HL-60 (cell line): Measurements from ENCODE around the gene AIFM3.

Experiments used
- CTCF ChIP-seq: IDR thresholded peaks from one replicate; pipeline ENCODE4 v1.5.1; 2011; ENCODE audit warnings: low read length, control low read depth, inconsistent platforms; ENCODE audit not compliant: insufficient read depth
- REST ChIP-seq: IDR thresholded peaks from 2 replicates; pipeline ENCODE4 v1.6.1; 2012; ENCODE audit warnings: low read depth; ENCODE audit not compliant: insufficient replicate concordance

GRCh38 chr22:20945578-20945934 lies 21.5 kb upstream of the AIFM3 start:
- TF ChIP-seq REST: no peak
- TF ChIP-seq CTCF: no peak
